Motor neuron (in vitro differentiated cells): Measurements from ENCODE around the gene TRPM2. TPM values are rescaled to one million over a fixed set of nuclear protein-coding genes. Genes with fewer than 3 reads are reported as not detected.
"Not testable (repeated sequence)": the region's sequence is repeated elsewhere in the genome, so short reads cannot be mapped to it uniquely, and the experiment has no call there.

Source experiments
- ATAC-seq, 8 experiments: fragments of 200-7000 bp; cut with Tn5 transposase; replicated peaks in 6 of 8; 2 replicates each; pipeline ENCODE4 v1.8.0; 2021; ENCODE audit warnings: mild to moderate bottlenecking in 8 of 8, moderate library complexity in 8 of 8
- H3K27ac ChIP-seq, 2 donors: fragments of 250-450 bp; sonication (Bioruptor Pico); 2 replicates each; pipeline ENCODE4 v1.9.0; 2021; ENCODE audit warnings: antibody characterized with exemption in 2 of 2, mild to moderate bottlenecking in 2 of 2, moderate library complexity in 1 of 2
- H3K4me1 ChIP-seq, 2 donors: fragments of 250-450 bp; sonication (Bioruptor Pico); replicated peaks in 1 of 2; 2 replicates each; pipeline ENCODE4 v1.6.1; 2021; ENCODE audit warnings: antibody characterized with exemption in 2 of 2, mild to moderate bottlenecking in 2 of 2, moderate library complexity in 1 of 2
- H3K4me3 ChIP-seq, 5 donors: fragments of 250-450 bp; sonication (Bioruptor Pico); 2 replicates each; pipeline ENCODE4 v1.9.0; 2021; ENCODE audit warnings: antibody characterized with exemption in 5 of 5, mild to moderate bottlenecking in 5 of 5, moderate library complexity in 4 of 5
- WGBS, 10 experiments: fragments of 450-650 bp; shearing (Covaris generic); methylation state at CpG; one replicate each; pipeline ENCODE4 v1.0.0; 2022; 5-methylcytosine and 5-hydroxymethylcytosine counted together
- in situ Hi-C, 9 experiments: fragments of 400-800 bp; cut with MboI; loops; one replicate each; pipeline ENCODE4 v1.15.0; 2021; ENCODE audit warnings: low sequenced_read_pairs in 9 of 9, low pct_unique_long_range_greater_than_20kb in 2 of 9; ENCODE audit not compliant: unreplicated experiment in 9 of 9
- total RNA-seq, 8 experiments: library from RNA; unstranded; fragments of 300-600 nt; gene quantifications; 2 replicates each; pipeline versions ENCODE4 v1.2.3 to v1.2.4, GENCODE V29; 2022

Gene TRPM2
- total RNA-seq, 8 experiments from 2014 or later: 0.05 to 0.35 (median 0.15) TPM

- in situ Hi-C loops: no loop called here
- WGBS, 10 experiments: 12 to 100% (median 64%) methylated on average over 1 to 15 of the region's 24 CpGs; no CpG with 5 or more reads in 2 of the 10 experiments
- no peak for ATAC-seq
- H3K27ac ChIP-seq: no peak overlapping the region
- peaks cover 0 to 5% of the 10 kb centered on the region in 2 donors for H3K4me1 ChIP-seq
- H3K4me3 ChIP-seq: no peak overlapping the region
Observed at GRCh38 chr21:44415073-44416025, 61.9 kb downstream of the TRPM2 start.

- ATAC-seq: no peak
- 30 to 100% (median 64%) methylated on average over 1 to 6 of the region's 8 CpGs; no CpG with 5 or more reads in 5 of the 10 experiments for whole genome bisulfite sequencing, 10 experiments
- Histone ChIP-seq H3K4me3 (no peak overlapping the region), H3K4me1 (peaks cover 0 to 5% of the 10 kb centered on the region in 2 donors), H3K27ac (no peak overlapping the region)
- in situ Hi-C loops: no loop called here
Observed at GRCh38 chr21:44416193-44416592, 62.8 kb downstream of the TRPM2 start.

GRCh38 chr21:44417621-44418107, 64.2 kb downstream of the TRPM2 start:
- WGBS, 10 experiments: 90 to 92% (median 90%) methylated on average over 2 to 9 of the region's 21 CpGs; no CpG with 5 or more reads in 7 of the 10 experiments
- H3K4me1 ChIP-seq, ATAC-seq, H3K4me3 ChIP-seq, in situ Hi-C loops, H3K27ac ChIP-seq: not testable (repeated sequence)

GRCh38 chr21:44418108-44418875, 64.9 kb downstream of the TRPM2 start:
- Histone ChIP-seq H3K4me3 (no peak overlapping the region), H3K27ac (no peak overlapping the region), H3K4me1 (peaks cover 0 to 5% of the 10 kb centered on the region in 2 donors)
- in situ Hi-C loops: no loop called here
- WGBS, 10 experiments: no CpG with 5 or more reads among the region's 25 CpGs
- ATAC-seq: no peak

GRCh38 chr21:44418876-44419230, 65.4 kb downstream of the TRPM2 start:
- no peak for ATAC-seq
- 40% methylated on average over 1 of the region's 8 CpGs; no CpG with 5 or more reads in 9 of the 10 experiments for WGBS, 10 experiments
- H3K4me3 ChIP-seq: no peak overlapping the region
- in situ Hi-C loops: no loop called here
- no peak overlapping the region for H3K27ac ChIP-seq
- H3K4me1 ChIP-seq: peaks cover 0 to 5% of the 10 kb centered on the region in 2 donors

- Histone ChIP-seq H3K27ac (no peak overlapping the region), H3K4me3 (no peak overlapping the region), H3K4me1 (no peaks in the 10 kb centered on the region)
- in situ Hi-C loops: no loop called here
- 20 to 100% (median 64%) methylated on average over 1 to 3 of the region's 3 CpGs; no CpG with 5 or more reads in 2 of the 10 experiments for WGBS, 10 experiments
- no peak for ATAC-seq
Observed at GRCh38 chr21:44419679-44420078, 66.3 kb downstream of the TRPM2 start.

- no peak overlapping the region for H3K4me3 ChIP-seq
- no peak for ATAC-seq
- in situ Hi-C loops: no loop called here
- no peak overlapping the region for H3K27ac ChIP-seq
- WGBS, 10 experiments: 0 to 100% (median 80%) methylated on average over 1 to 5 of the region's 14 CpGs; no CpG with 5 or more reads in 3 of the 10 experiments
- H3K4me1 ChIP-seq: no peaks in the 10 kb centered on the region
Observed at GRCh38 chr21:44420416-44421205, 67.2 kb downstream of the TRPM2 start.

- ATAC-seq: no peak
- H3K4me1 ChIP-seq: no peaks in the 10 kb centered on the region
- WGBS, 10 experiments: 0 to 93% (median 67%) methylated on average over 1 to 19 of the region's 26 CpGs; no CpG with 5 or more reads in 3 of the 10 experiments
- in situ Hi-C loops: no loop called here
- no peak overlapping the region for H3K4me3 ChIP-seq
- no peak overlapping the region for H3K27ac ChIP-seq
Observed at GRCh38 chr21:44421901-44422840, 68.8 kb downstream of the TRPM2 start.

- no peak for ATAC-seq
- no peak overlapping the region for H3K4me3 ChIP-seq
- in situ Hi-C loops: no loop called here
- 0 to 90% (median 73%) methylated on average over 1 to 3 of the region's 12 CpGs; no CpG with 5 or more reads in 6 of the 10 experiments for WGBS, 10 experiments
- no peak overlapping the region for H3K27ac ChIP-seq
- no peaks in the 10 kb centered on the region for H3K4me1 ChIP-seq
Observed at GRCh38 chr21:44423312-44423821, 69.9 kb downstream of the TRPM2 start.

GRCh38 chr21:44423941-44424607, 70.7 kb downstream of the TRPM2 start:
- WGBS, 10 experiments: 33 to 73% (median 70%) methylated on average over 1 to 3 of the region's 17 CpGs; no CpG with 5 or more reads in 7 of the 10 experiments
- Histone ChIP-seq H3K4me1 (no peaks in the 10 kb centered on the region), H3K4me3 (no peak overlapping the region), H3K27ac (no peak overlapping the region)
- ATAC-seq: no peak
- in situ Hi-C loops: no loop called here

GRCh38 chr21:44424608-44425306, 71.3 kb downstream of the TRPM2 start:
- ATAC-seq: no peak
- WGBS, 10 experiments: 40 to 80% methylated on average over 1 to 3 of the region's 30 CpGs; no CpG with 5 or more reads in 8 of the 10 experiments
- in situ Hi-C loops: no loop called here
- Histone ChIP-seq H3K27ac (no peak overlapping the region), H3K4me3 (no peak overlapping the region), H3K4me1 (no peaks in the 10 kb centered on the region)
